H1 (cell line): ENCODE measurements around the gene NEB. TPM values are rescaled to one million over a fixed set of nuclear protein-coding genes. Genes with fewer than 3 reads are reported as not detected.

Experiments used
- CTCF ChIA-PET: fragments of 300-600 bp; sonication (Branson Sonifier 250); formaldehyde crosslinking; loops from one replicate; lab custom pipeline; 2021; ENCODE audit not compliant: partially characterized antibody; lab: Charles Lee
- POLR2A ChIA-PET: fragments of 300-600 bp; sonication (Branson Sonifier 250); formaldehyde crosslinking; loops from one replicate; lab custom pipeline; 2021; ENCODE audit warnings: inconsistent platforms; ENCODE audit not compliant: partially characterized antibody; lab: Charles Lee
- DNase-seq, 2 experiments: peaks; one replicate each; pipeline versions ENCODE4 v3.0.0 to v3.0.0-alpha.2; 2010 to 2022; ENCODE audit warnings: low spot score in 2 of 2, low read depth in 1 of 2, mixed read lengths in 1 of 2
- FAIRE-seq: peaks from 2 replicates; lab custom pipeline; 2011; peaks lifted over from hg19 to GRCh38; lab: Jason Lieb, UNC
- H2AFZ ChIP-seq: 2 replicates; pipeline ENCODE4 v1.8.1; 2012; ENCODE audit warnings: low read length, inconsistent platforms
- H2AK5ac ChIP-seq: 2 replicates; pipeline ENCODE4 v1.6.1; 2013; ENCODE audit warnings: low read depth, low read length
- H2BK120ac ChIP-seq: replicated peaks from 2 replicates; pipeline ENCODE3; 2013; ENCODE audit warnings: low read depth, low read length, inconsistent platforms
- H2BK12ac ChIP-seq: 2 replicates; pipeline ENCODE4 v1.6.1; 2013; ENCODE audit warnings: low read depth, low read length
- H2BK15ac ChIP-seq: 2 replicates; pipeline ENCODE4 v1.6.1; 2013; ENCODE audit warnings: low read length
- H2BK20ac ChIP-seq: 2 replicates; pipeline ENCODE4 v1.6.1; 2013; ENCODE audit warnings: low read length
- H2BK5ac ChIP-seq: 2 replicates; pipeline ENCODE4 v1.6.1; 2013; ENCODE audit warnings: low read depth, low read length
- H3K14ac ChIP-seq: 2 replicates; pipeline ENCODE4 v1.6.1; 2013; ENCODE audit warnings: inconsistent platforms; ENCODE audit not compliant: insufficient read length
- H3K18ac ChIP-seq: 2 replicates; pipeline ENCODE4 v1.6.1; 2013; ENCODE audit warnings: low read length; ENCODE audit errors: extremely low read depth
- H3K23ac ChIP-seq: 2 replicates; pipeline ENCODE4 v1.6.1; 2013; ENCODE audit warnings: inconsistent platforms; ENCODE audit not compliant: insufficient read length
- H3K23me2 ChIP-seq: 2 replicates; pipeline ENCODE4 v1.6.1; 2013; ENCODE audit warnings: low read depth, low read length
- H3K27ac ChIP-seq: 2 replicates; pipeline ENCODE4 v1.6.1; 2011; ENCODE audit warnings: low read depth, low read length, inconsistent platforms
- H3K27me3 ChIP-seq, 4 experiments: replicated peaks in 1 of 4; 1 replicate in 1 of 4; 2 replicates in 3 of 4; pipeline versions ENCODE4 v1.6.1 to v1.8.1; 2011 to 2013; ENCODE audit warnings: low read length in 3 of 4, mild to moderate bottlenecking in 3 of 4, inconsistent platforms in 2 of 4, mixed read lengths in 2 of 4, moderate library complexity in 1 of 4; ENCODE audit not compliant: control insufficient read depth in 3 of 4, insufficient read depth in 3 of 4; ENCODE audit errors: extremely low read depth in 1 of 4
- H3K36me3 ChIP-seq, 4 experiments: 2 replicates each; pipeline versions ENCODE4 v1.6.1 to v1.8.1; 2011 to 2013; ENCODE audit warnings: mild to moderate bottlenecking in 4 of 4, low read length in 3 of 4, moderate library complexity in 2 of 4, control low read depth in 1 of 4, inconsistent platforms in 1 of 4; ENCODE audit not compliant: insufficient read depth in 4 of 4, control insufficient read depth in 2 of 4
- H3K4ac ChIP-seq: replicated peaks from 2 replicates; pipeline ENCODE3; 2013; ENCODE audit warnings: low read length, low read depth, mixed read lengths, inconsistent platforms; ENCODE audit not compliant: insufficient read length
- H3K4me1 ChIP-seq, 4 experiments: replicated peaks in 1 of 4; 1 replicate in 1 of 4; 2 replicates in 3 of 4; pipeline versions ENCODE4 v1.6.1 to v1.8.1; 2011 to 2013; ENCODE audit warnings: low read length in 3 of 4, inconsistent platforms in 2 of 4, mixed read lengths in 1 of 4; ENCODE audit not compliant: insufficient read depth in 4 of 4, control insufficient read depth in 3 of 4
- H3K4me2 ChIP-seq, 2 experiments: 2 replicates each; pipeline versions ENCODE4 v1.6.1 to v1.8.1; 2011 to 2013; ENCODE audit warnings: low read depth in 2 of 2, low read length in 2 of 2, control low read depth in 1 of 2, inconsistent platforms in 1 of 2, mild to moderate bottlenecking in 1 of 2; ENCODE audit not compliant: insufficient read depth in 1 of 2
- H3K4me3 ChIP-seq, 4 experiments: fragments of 200-600, 300-600 bp in 1 of 4; sonication (generic), shearing (Covaris generic), sonication (Bioruptor Twin) in 1 of 4; 2 replicates each; pipeline versions ENCODE4 v1.5.1 to v1.8.1; 2011 to 2016; ENCODE audit warnings: low read length in 4 of 4, low read depth in 3 of 4, control low read depth in 2 of 4, inconsistent platforms in 2 of 4, mild to moderate bottlenecking in 2 of 4, mixed read lengths in 1 of 4, moderate library complexity in 1 of 4; ENCODE audit not compliant: insufficient read depth in 2 of 4; ENCODE audit errors: extremely low read depth in 1 of 4
- H3K56ac ChIP-seq: replicated peaks from 2 replicates; pipeline ENCODE3; 2013; ENCODE audit warnings: low read depth, mild to moderate bottlenecking, mixed read lengths, low read length, inconsistent platforms; ENCODE audit not compliant: insufficient read length
- H3K79me1 ChIP-seq: 2 replicates; pipeline ENCODE4 v1.6.1; 2013; ENCODE audit warnings: low read depth, low read length, control low read depth
- H3K79me2 ChIP-seq, 2 experiments: 2 replicates each; pipeline versions ENCODE4 v1.6.1 to v1.8.1; 2012 to 2013; ENCODE audit warnings: low read length in 2 of 2, mild to moderate bottlenecking in 2 of 2, inconsistent platforms in 1 of 2; ENCODE audit not compliant: insufficient read depth in 2 of 2, control insufficient read depth in 1 of 2
- H3K9ac ChIP-seq, 4 experiments: replicated peaks in 1 of 4; 1 replicate in 1 of 4; 2 replicates in 3 of 4; pipeline versions ENCODE4 v1.6.1 to v1.8.1; 2011 to 2013; ENCODE audit warnings: low read depth in 3 of 4, low read length in 3 of 4, control low read depth in 2 of 4, mild to moderate bottlenecking in 2 of 4, moderate library complexity in 2 of 4, inconsistent platforms in 1 of 4; ENCODE audit errors: extremely low read depth in 1 of 4
- H3K9me3 ChIP-seq, 2 experiments: 2 replicates each; pipeline versions ENCODE4 v1.6.1 to v1.8.1; 2012 to 2013; ENCODE audit warnings: mild to moderate bottlenecking in 2 of 2, moderate library complexity in 2 of 2, control low read depth in 1 of 2, inconsistent platforms in 1 of 2, low read depth in 1 of 2, low read length in 1 of 2, mixed read lengths in 1 of 2; ENCODE audit not compliant: insufficient read depth in 2 of 2
- H4K20me1 ChIP-seq, 2 experiments: replicated peaks in 1 of 2; 2 replicates each; pipeline versions ENCODE3 to v1.8.1; 2011 to 2013; ENCODE audit warnings: inconsistent platforms in 2 of 2, low read length in 2 of 2, mild to moderate bottlenecking in 1 of 2; ENCODE audit not compliant: insufficient read depth in 2 of 2, control insufficient read depth in 1 of 2
- H4K5ac ChIP-seq: 2 replicates; pipeline ENCODE4 v1.6.1; 2013; ENCODE audit warnings: low read length, low read depth, mixed read lengths, inconsistent platforms; ENCODE audit not compliant: insufficient read length
- H4K8ac ChIP-seq: 2 replicates; pipeline ENCODE4 v1.8.0; 2013; ENCODE audit warnings: mild to moderate bottlenecking, moderate library complexity, low read length, inconsistent platforms; ENCODE audit not compliant: insufficient read depth; ENCODE audit errors: extremely low read depth
- H4K91ac ChIP-seq: replicated peaks from 2 replicates; pipeline ENCODE3; 2013; ENCODE audit warnings: low read length, mixed read lengths, inconsistent platforms; ENCODE audit not compliant: insufficient read length
- EGR1 ChIP-seq: IDR thresholded peaks from 2 replicates; pipeline ENCODE4 v1.6.1; 2011; ENCODE audit warnings: low read depth, low read length, borderline replicate concordance
- SP4 ChIP-seq: IDR thresholded peaks from 2 replicates; pipeline ENCODE4 v1.6.1; 2012; ENCODE audit warnings: low read length, inconsistent platforms
- TEAD4 ChIP-seq: IDR thresholded peaks from 2 replicates; pipeline ENCODE4 v1.6.1; 2012; ENCODE audit warnings: low read depth, low read length, inconsistent platforms, mixed read lengths
- WGBS, 2 experiments: shearing (Covaris generic) in 1 of 2; methylation state at CpG; one replicate each; pipeline versions ENCODE4 v1.1.6 to v1.1.7; 2013 to 2015; ENCODE audit warnings: low lambda C conversion rate in 2 of 2, mixed read lengths in 2 of 2, inconsistent platforms in 1 of 2, low coverage in 1 of 2, missing lambda C conversion rate in 1 of 2; ENCODE audit not compliant: insufficient replicate concordance in 2 of 2, insufficient coverage in 1 of 2, insufficient read length in 1 of 2; ENCODE audit errors: extremely low coverage in 1 of 2, missing lambda C conversion rate in 1 of 2; 5-methylcytosine and 5-hydroxymethylcytosine counted together
- polyA plus RNA-seq, 7 experiments: library from polyadenylated mRNA; depleted of rRNA in 3 of 7; stranded (reverse) in 5 of 7; unstranded in 2 of 7; fragments of >200 nt in 5 of 7; fragments of 200-250 nt in 2 of 7; gene quantifications; 1 replicate in 5 of 7; 2 replicates in 1 of 7; 4 replicates in 1 of 7; pipeline versions ENCODE4 v1.2.1 to v1.2.3, GENCODE V29; 2011 to 2013; ENCODE audit warnings: missing spikeins in 2 of 7, mixed read lengths in 2 of 7
- total RNA-seq: library from RNA; stranded (reverse); fragmentation: NEBNext Ultra II Directional; extraction: Animal tissue kit (Norgen Biotek cat#: 25700); gene quantifications from 2 replicates; pipeline ENCODE4 v1.2.1, GENCODE V29; 2021

NEB gene
- total and polyA plus RNA-seq, 2 of the 8 experiments (the other 6 are each of a cell fraction or from before 2014, with no cell fraction given): 1.4 to 2.5 TPM

GRCh38 chr2:151718247-151718646 is 16.0 kb downstream of the NEB start:
- no peaks in the 10 kb centered on the region for H3K27me3 ChIP-seq
- POLR2A ChIA-PET: no interaction called here
- WGBS, 2 experiments: 96% methylated on average over 2 of the region's 2 CpGs; no CpG with 5 or more reads in 1 of the 2 experiments

More at GRCh38 chr2:151718247-151718646, 16.0 kb downstream of the NEB start:
- H3K4me2 ChIP-seq: no peak overlapping the region
- no peaks in the 10 kb centered on the region for H3K23me2 ChIP-seq
- H3K27ac ChIP-seq: no peak overlapping the region
- no peak overlapping the region for H3K18ac ChIP-seq
- no peak overlapping the region for H4K8ac ChIP-seq
- no peaks in the 10 kb centered on the region for H3K79me1 ChIP-seq
- FAIRE-seq (no peak), DNase-seq (no peak)
- no peak overlapping the region for H3K14ac ChIP-seq
- no peak overlapping the region for H3K9ac ChIP-seq
- no peak overlapping the region for H2BK20ac ChIP-seq
- no peak overlapping the region for H4K91ac ChIP-seq
- H2BK120ac ChIP-seq: no peak overlapping the region
- CTCF ChIA-PET: interaction anchor here (0.9 to 1.2 kb wide), 2 partner anchors 11 to 13 kb away, joined by 3 to 4 read pairs; no protein-coding TSS in a partner anchor
- no peak overlapping the region for H3K4me3 ChIP-seq
- TF ChIP-seq TEAD4: no peak
- TF ChIP-seq SP4: no peak
- no peak for TF ChIP-seq EGR1
- H2BK5ac ChIP-seq: no peak overlapping the region
- no peak overlapping the region for H3K56ac ChIP-seq
- no peaks in the 10 kb centered on the region for H3K36me3 ChIP-seq
- no peak overlapping the region for H2AK5ac ChIP-seq
- no peaks in the 10 kb centered on the region for H4K20me1 ChIP-seq
- H3K9me3 ChIP-seq: no peaks in the 10 kb centered on the region
- no peaks in the 10 kb centered on the region for H3K79me2 ChIP-seq
- no peak overlapping the region for H2BK15ac ChIP-seq
- no peak overlapping the region for H2BK12ac ChIP-seq
- no peaks in the 10 kb centered on the region for H3K4me1 ChIP-seq
- no peak overlapping the region for H3K4ac ChIP-seq
- H4K5ac ChIP-seq: no peak overlapping the region
- H2AFZ ChIP-seq: no peak overlapping the region
- H3K23ac ChIP-seq: no peak overlapping the region
